WTC11 (cell line): ENCODE data around the gene INS. TPM values are rescaled to one million over a fixed set of nuclear protein-coding genes. Genes with fewer than 3 reads are reported as not detected.

ENCODE experiments used
- ATAC-seq: fragments of 200-7000 bp; cut with Tn5 transposase; 2 replicates; pipeline ENCODE4 v1.10.0; 2021; ENCODE audit warnings: mild to moderate bottlenecking, moderate library complexity
- CTCF ChIA-PET: fragments of 300-600 bp; sonication (Branson Sonifier 250); formaldehyde crosslinking; loops from one replicate; lab custom pipeline; 2021; ENCODE audit warnings: antibody characterized with exemption; lab: Charles Lee
- POLR2A ChIA-PET: fragments of 350-600 bp; sonication (Branson Sonifier 250); formaldehyde crosslinking; loops from one replicate; lab custom pipeline; 2021; ENCODE audit warnings: antibody characterized with exemption; lab: Charles Lee
- DNase-seq: peaks from one replicate; pipeline ENCODE4 v3.0.0; 2021; ENCODE audit warnings: low spot score
- H3K27ac Mint-ChIP-seq: 2 replicates; pipeline ENCODE4 v1.8.0; 2021; ENCODE audit warnings: mixed read lengths
- H3K27me3 Mint-ChIP-seq: 2 replicates; pipeline ENCODE4 v1.8.0; 2021; ENCODE audit warnings: low read depth, mild to moderate bottlenecking, moderate library complexity, mixed read lengths
- H3K36me3 Mint-ChIP-seq: 2 replicates; pipeline ENCODE4 v1.8.0; 2021; ENCODE audit warnings: mixed read lengths
- H3K4me1 Mint-ChIP-seq: 2 replicates; pipeline ENCODE4 v1.8.0; 2022; ENCODE audit warnings: mixed read lengths
- H3K4me3 Mint-ChIP-seq: 2 replicates; pipeline ENCODE4 v1.8.0; 2021; ENCODE audit warnings: mild to moderate bottlenecking, moderate library complexity, mixed read lengths
- H3K9me3 Mint-ChIP-seq: 2 replicates; pipeline ENCODE4 v1.8.0; 2021; ENCODE audit warnings: mixed read lengths
- AR ChIP-seq: fragments of 250-450 bp; sonication (Bioruptor Pico); IDR thresholded peaks from 2 replicates; pipeline ENCODE4 v1.9.0; 2021; ENCODE audit warnings: mild to moderate bottlenecking
- ATF1 ChIP-seq: sonication (generic); formaldehyde crosslinking; IDR thresholded peaks from 2 replicates; pipeline ENCODE4 v1.8.1; 2023; ENCODE audit warnings: mild to moderate bottlenecking, moderate library complexity, missing genetic modification reagents
- CBFB ChIP-seq: sonication (generic); formaldehyde crosslinking; IDR thresholded peaks from 2 replicates; pipeline ENCODE4 v1.8.1; 2022; ENCODE audit warnings: mild to moderate bottlenecking, low read depth, missing genetic modification reagents
- CREB1 ChIP-seq: sonication (generic); formaldehyde crosslinking; IDR thresholded peaks from 2 replicates; pipeline ENCODE4 v1.8.0; 2023; ENCODE audit warnings: mild to moderate bottlenecking, missing genetic modification reagents
- ERG ChIP-seq: fragments of 250-450 bp; sonication (Bioruptor Pico); IDR thresholded peaks from 2 replicates; pipeline ENCODE4 v1.8.0; 2021; ENCODE audit warnings: mild to moderate bottlenecking
- ETV6 ChIP-seq: sonication (generic); formaldehyde crosslinking; IDR thresholded peaks from 2 replicates; pipeline ENCODE4 v1.8.1; 2022; ENCODE audit warnings: mild to moderate bottlenecking, missing genetic modification reagents
- GTF2I ChIP-seq: fragments of 250-450 bp; sonication (Bioruptor Pico); conservative IDR thresholded peaks from 2 replicates; pipeline ENCODE4 v1.4.0; 2021; ENCODE audit warnings: mild to moderate bottlenecking
- HMGA2 ChIP-seq: fragments of 250-450 bp; sonication (Bioruptor Pico); IDR thresholded peaks from 2 replicates; pipeline ENCODE4 v1.4.0; 2021; ENCODE audit warnings: mild to moderate bottlenecking, moderate library complexity
- KAT7 ChIP-seq: sonication (generic); formaldehyde crosslinking; IDR thresholded peaks from 2 replicates; pipeline ENCODE4 v1.8.1; 2023; ENCODE audit warnings: missing genetic modification reagents, mild to moderate bottlenecking, borderline replicate concordance
- RORB ChIP-seq: fragments of 250-450 bp; sonication (Bioruptor Pico); IDR thresholded peaks from 2 replicates; pipeline ENCODE4 v1.9.0; 2021; ENCODE audit warnings: mild to moderate bottlenecking
- SOX15 ChIP-seq: fragments of 250-450 bp; sonication (Bioruptor Pico); IDR thresholded peaks from 2 replicates; pipeline ENCODE4 v1.9.0; 2021; ENCODE audit warnings: mild to moderate bottlenecking
- SP1 ChIP-seq: sonication (generic); formaldehyde crosslinking; conservative IDR thresholded peaks from 2 replicates; pipeline ENCODE4 v1.8.1; 2022; ENCODE audit warnings: missing genetic modification reagents
- TEAD4 ChIP-seq: sonication (generic); formaldehyde crosslinking; IDR thresholded peaks from 2 replicates; pipeline ENCODE4 v1.8.0; 2022; ENCODE audit warnings: mild to moderate bottlenecking, missing genetic modification reagents
- ZBTB43 ChIP-seq: sonication (generic); formaldehyde crosslinking; IDR thresholded peaks from 2 replicates; pipeline ENCODE4 v1.8.1; 2023; ENCODE audit warnings: mild to moderate bottlenecking, missing genetic modification reagents
- ZNF232 ChIP-seq: sonication (generic); formaldehyde crosslinking; IDR thresholded peaks from 2 replicates; pipeline ENCODE4 v1.8.0; 2022; ENCODE audit warnings: mild to moderate bottlenecking, missing genetic modification reagents
- ZNF396 ChIP-seq: fragments of 250-450 bp; sonication (Bioruptor Pico); IDR thresholded peaks from 2 replicates; pipeline ENCODE4 v1.8.0; 2021; ENCODE audit warnings: mild to moderate bottlenecking, moderate library complexity, borderline replicate concordance
- ZNF425 ChIP-seq: fragments of 250-450 bp; sonication (Bioruptor Pico); conservative IDR thresholded peaks from 2 replicates; pipeline ENCODE4 v1.9.0; 2021; ENCODE audit warnings: mild to moderate bottlenecking
- total RNA-seq: library from RNA; stranded (reverse); gene quantifications from 3 replicates; pipeline ENCODE4 v1.2.3, GENCODE V29; 2021
- TF ChIP-seq, protein P1 (sequence below): sonication (generic); formaldehyde crosslinking; IDR thresholded peaks from 2 replicates; pipeline ENCODE4 v1.8.1; 2023; ENCODE audit warnings: mild to moderate bottlenecking, missing genetic modification reagents, moderate library complexity
- TF ChIP-seq, protein P2 (sequence below): sonication (generic); formaldehyde crosslinking; IDR thresholded peaks from 2 replicates; pipeline ENCODE4 v1.8.1; 2023; ENCODE audit warnings: mild to moderate bottlenecking, missing genetic modification reagents, moderate library complexity

INS gene
- total RNA-seq, 1 experiment from 2014 or later = not detected

DNA sequence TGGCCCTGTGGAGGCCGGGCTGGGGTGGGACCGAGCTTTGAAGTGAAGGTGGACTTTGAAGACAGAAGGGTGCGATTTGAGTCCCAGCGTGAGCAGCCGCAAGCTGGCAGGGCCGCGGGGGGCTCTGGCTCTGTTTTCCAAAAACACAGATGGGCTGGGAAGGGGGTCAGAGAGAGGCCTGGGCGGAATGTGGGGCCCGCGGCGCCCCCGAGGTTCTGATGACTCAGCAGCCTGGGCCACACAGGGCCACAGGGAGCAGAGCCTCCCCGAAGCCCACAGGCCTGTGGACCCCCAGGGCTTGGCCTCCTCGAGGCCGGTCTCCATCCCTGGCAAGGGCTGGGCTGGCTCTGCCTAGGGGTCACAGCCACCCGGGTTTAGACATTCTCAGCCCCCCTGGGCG, 6.1 kb downstream of the INS start:
- Mint-ChIP-seq H3K36me3 (no peaks in the 10 kb centered on the region), H3K9me3 (no peaks in the 10 kb centered on the region), H3K27me3 (peaks cover 14% of the 10 kb centered on the region), H3K4me1 (peaks cover 13% of the 10 kb centered on the region)
- POLR2A ChIA-PET = no interaction called here
- TF ChIP-seq CBFB (CRISPR knock-in tag) (no peak), HMGA2 (no peak), ZBTB43 (CRISPR knock-in tag) (no peak), ZNF425 (no peak), KAT7 (CRISPR knock-in tag) (no peak), AR (CRISPR knock-in tag) (no peak), ATF1 (CRISPR knock-in tag) (no peak), TEAD4 (CRISPR knock-in tag) (no peak), ZNF396 (no peak), RORB (CRISPR knock-in tag) (no peak), ETV6 (CRISPR knock-in tag) (no peak), ZNF232 (CRISPR knock-in tag) (no peak), SOX15 (CRISPR knock-in tag) (no peak), CREB1 (CRISPR knock-in tag) (no peak), ERG (CRISPR knock-in tag) (no peak)
- TF ChIP-seq, protein P1, sequence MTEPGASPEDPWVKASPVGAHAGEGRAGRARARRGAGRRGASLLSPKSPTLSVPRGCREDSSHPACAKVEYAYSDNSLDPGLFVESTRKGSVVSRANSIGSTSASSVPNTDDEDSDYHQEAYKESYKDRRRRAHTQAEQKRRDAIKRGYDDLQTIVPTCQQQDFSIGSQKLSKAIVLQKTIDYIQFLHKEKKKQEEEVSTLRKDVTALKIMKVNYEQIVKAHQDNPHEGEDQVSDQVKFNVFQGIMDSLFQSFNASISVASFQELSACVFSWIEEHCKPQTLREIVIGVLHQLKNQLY (CRISPR knock-in tag) = no peak
- TF ChIP-seq, protein P2, sequence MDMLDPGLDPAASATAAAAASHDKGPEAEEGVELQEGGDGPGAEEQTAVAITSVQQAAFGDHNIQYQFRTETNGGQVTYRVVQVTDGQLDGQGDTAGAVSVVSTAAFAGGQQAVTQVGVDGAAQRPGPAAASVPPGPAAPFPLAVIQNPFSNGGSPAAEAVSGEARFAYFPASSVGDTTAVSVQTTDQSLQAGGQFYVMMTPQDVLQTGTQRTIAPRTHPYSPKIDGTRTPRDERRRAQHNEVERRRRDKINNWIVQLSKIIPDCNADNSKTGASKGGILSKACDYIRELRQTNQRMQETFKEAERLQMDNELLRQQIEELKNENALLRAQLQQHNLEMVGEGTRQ (CRISPR knock-in tag) = no peak
- TF ChIP-seq, all 79 proteins: peak for 0
- H3K27ac Mint-ChIP-seq = no peak overlapping the region
- no peak for ATAC-seq
- no peak overlapping the region for H3K4me3 Mint-ChIP-seq
- CTCF ChIA-PET = interaction anchor here (0.7 to 18.6 kb wide), 16 partner anchors 8 to 502 kb away, joined by 3 to 761 read pairs (median 25); partner anchors contain the start of genes IGF2 and SYT8
- DNase-seq = no peak

- no peak overlapping the region for H3K4me3 Mint-ChIP-seq
- TF ChIP-seq GTF2I (CRISPR knock-in tag) (no peak), SP1 (CRISPR knock-in tag) (no peak)
- TF ChIP-seq, protein P1 (CRISPR knock-in tag) = no peak
- TF ChIP-seq, all 79 proteins: peak for 0
- H3K27ac Mint-ChIP-seq = no peak overlapping the region
- H3K4me1 Mint-ChIP-seq = peaks cover 13% of the 10 kb centered on the region
- peaks cover 20% of the 10 kb centered on the region for H3K27me3 Mint-ChIP-seq
- H3K36me3 Mint-ChIP-seq = no peaks in the 10 kb centered on the region
- H3K9me3 Mint-ChIP-seq = no peaks in the 10 kb centered on the region
- no peak for ATAC-seq
- CTCF ChIA-PET = interaction anchor here (0.7 to 18.6 kb wide), 14 partner anchors 9 to 501 kb away, joined by 3 to 761 read pairs (median 22); partner anchors contain the start of genes IGF2 and SYT8
- no peak for DNase-seq
- POLR2A ChIA-PET = interaction anchor here (0.7 kb wide), 1 partner anchor 14 kb away, joined by 3 read pairs; no protein-coding TSS in a partner anchor
Measured at GRCh38 chr11:2154195-2154585, 6.8 kb downstream of the INS start.
